Progenitor cell of endocrine pancreas (in vitro differentiated cells): ENCODE results near the gene TPRX1. TPM values are rescaled to one million over a fixed set of nuclear protein-coding genes. Genes with fewer than 3 reads are reported as not detected.
"Not testable (repeated sequence)": the region's sequence is repeated elsewhere in the genome, so short reads cannot be mapped to it uniquely, and the experiment has no call there.

Source experiments
- DNase-seq: peaks from one replicate; pipeline ENCODE4 v3.0.0; 2021; ENCODE audit warnings: low spot score; ENCODE audit not compliant: unreplicated experiment
- H3K27ac Mint-ChIP-seq: 2 replicates; pipeline ENCODE4 v1.8.0; 2021; ENCODE audit warnings: mild to moderate bottlenecking, moderate library complexity, mixed read lengths
- H3K27me3 Mint-ChIP-seq: 2 replicates; pipeline ENCODE4 v1.8.0; 2021; ENCODE audit warnings: mixed read lengths
- H3K36me3 Mint-ChIP-seq: 2 replicates; pipeline ENCODE4 v1.8.0; 2022; ENCODE audit warnings: mixed read lengths; ENCODE audit not compliant: insufficient read depth
- H3K4me1 Mint-ChIP-seq: 2 replicates; pipeline ENCODE4 v1.8.0; 2021; ENCODE audit warnings: low read depth, mixed read lengths
- H3K4me3 Mint-ChIP-seq: 2 replicates; pipeline ENCODE4 v1.8.0; 2021; ENCODE audit warnings: low read depth, mild to moderate bottlenecking, moderate library complexity, mixed read lengths
- H3K9me3 Mint-ChIP-seq: 2 replicates; pipeline ENCODE4 v1.8.0; 2021; ENCODE audit warnings: low read depth, mixed read lengths
- total RNA-seq: library from RNA; stranded (reverse); gene quantifications from 2 replicates; pipeline ENCODE4 v1.2.1, GENCODE V29; 2021
- TF ChIP-seq, protein P1 (sequence below): fragments of 200-600 bp; sonication (generic); IDR thresholded peaks from one replicate; pipeline ENCODE4 v1.5.0; 2021; ENCODE audit warnings: antibody characterized with exemption, mild to moderate bottlenecking; ENCODE audit not compliant: unreplicated experiment

TPRX1 gene
- total RNA-seq, 1 donor from 2014 or later = not detected

GRCh38 chr19:47776568-47776967, 27.8 kb downstream of the TPRX1 start:
- Mint-ChIP-seq H3K4me1 (peaks cover 38% of the 10 kb centered on the region), H3K27ac (peak overlapping the region; percentile 65)
- DNase-seq = no peak

GRCh38 chr19:47771291-47771690, 33.1 kb downstream of the TPRX1 start:
- peaks cover 32% of the 10 kb centered on the region for H3K4me1 Mint-ChIP-seq
- not testable (repeated sequence) for H3K27me3 Mint-ChIP-seq, H3K36me3 Mint-ChIP-seq, DNase-seq, H3K4me3 Mint-ChIP-seq, H3K9me3 Mint-ChIP-seq
- H3K27ac Mint-ChIP-seq = peak overlapping the region; percentile 95

More at GRCh38 chr19:47776568-47776967, 27.8 kb downstream of the TPRX1 start:
- H3K36me3 Mint-ChIP-seq = peaks cover 9% of the 10 kb centered on the region
- no peaks in the 10 kb centered on the region for H3K27me3 Mint-ChIP-seq
- TF ChIP-seq, protein P1, sequence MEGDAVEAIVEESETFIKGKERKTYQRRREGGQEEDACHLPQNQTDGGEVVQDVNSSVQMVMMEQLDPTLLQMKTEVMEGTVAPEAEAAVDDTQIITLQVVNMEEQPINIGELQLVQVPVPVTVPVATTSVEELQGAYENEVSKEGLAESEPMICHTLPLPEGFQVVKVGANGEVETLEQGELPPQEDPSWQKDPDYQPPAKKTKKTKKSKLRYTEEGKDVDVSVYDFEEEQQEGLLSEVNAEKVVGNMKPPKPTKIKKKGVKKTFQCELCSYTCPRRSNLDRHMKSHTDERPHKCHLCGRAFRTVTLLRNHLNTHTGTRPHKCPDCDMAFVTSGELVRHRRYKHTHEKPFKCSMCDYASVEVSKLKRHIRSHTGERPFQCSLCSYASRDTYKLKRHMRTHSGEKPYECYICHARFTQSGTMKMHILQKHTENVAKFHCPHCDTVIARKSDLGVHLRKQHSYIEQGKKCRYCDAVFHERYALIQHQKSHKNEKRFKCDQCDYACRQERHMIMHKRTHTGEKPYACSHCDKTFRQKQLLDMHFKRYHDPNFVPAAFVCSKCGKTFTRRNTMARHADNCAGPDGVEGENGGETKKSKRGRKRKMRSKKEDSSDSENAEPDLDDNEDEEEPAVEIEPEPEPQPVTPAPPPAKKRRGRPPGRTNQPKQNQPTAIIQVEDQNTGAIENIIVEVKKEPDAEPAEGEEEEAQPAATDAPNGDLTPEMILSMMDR = no peak
- peak overlapping the region; percentile 9 for H3K4me3 Mint-ChIP-seq
- no peaks in the 10 kb centered on the region for H3K9me3 Mint-ChIP-seq

DNA sequence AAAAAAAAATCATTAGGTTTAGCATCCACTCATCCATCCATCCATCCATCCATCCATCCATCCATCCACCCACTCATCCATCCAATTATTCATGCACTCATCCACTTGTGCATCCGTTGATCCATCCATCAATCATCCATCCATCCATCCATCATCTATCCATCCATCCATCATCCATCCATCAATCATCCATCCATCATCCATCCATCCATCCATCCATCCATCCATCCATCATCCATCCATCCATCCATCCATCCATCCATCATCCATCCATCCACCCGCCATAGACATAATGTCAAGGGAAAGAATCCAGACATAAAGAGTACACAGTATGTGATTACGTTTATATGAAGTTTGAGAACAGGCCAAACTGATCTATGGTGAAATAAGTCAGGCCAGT, 34.8 kb downstream of the TPRX1 start:
- H3K4me3 Mint-ChIP-seq = no peak overlapping the region
- peaks cover 2% of the 10 kb centered on the region for H3K9me3 Mint-ChIP-seq
- peaks cover 32% of the 10 kb centered on the region for H3K4me1 Mint-ChIP-seq
- TF ChIP-seq, protein P1 = no peak
- no peaks in the 10 kb centered on the region for H3K27me3 Mint-ChIP-seq
- DNase-seq = no peak
- H3K36me3 Mint-ChIP-seq = no peaks in the 10 kb centered on the region
- H3K27ac Mint-ChIP-seq = peak overlapping the region; percentile 84

- H3K4me1 Mint-ChIP-seq = peaks cover 25% of the 10 kb centered on the region
- TF ChIP-seq, protein P1 = no peak
- H3K36me3 Mint-ChIP-seq = no peaks in the 10 kb centered on the region
- peaks cover 2% of the 10 kb centered on the region for H3K9me3 Mint-ChIP-seq
- peak overlapping the region; percentile 28 for H3K27ac Mint-ChIP-seq
- H3K27me3 Mint-ChIP-seq = no peaks in the 10 kb centered on the region
- DNase-seq = no peak
- H3K4me3 Mint-ChIP-seq = no peak overlapping the region
These were observed 35.7 kb downstream of the TPRX1 start for GRCh38 chr19:47768604-47769003.

GRCh38 chr19:47767349-47767748, 37.0 kb downstream of the TPRX1 start:
- TF ChIP-seq, protein P1 = no peak
- no peaks in the 10 kb centered on the region for H3K36me3 Mint-ChIP-seq
- no peak overlapping the region for H3K4me3 Mint-ChIP-seq
- H3K27ac Mint-ChIP-seq = no peak overlapping the region
- H3K27me3 Mint-ChIP-seq = no peaks in the 10 kb centered on the region
- DNase-seq = no peak
- H3K9me3 Mint-ChIP-seq = peaks cover 2% of the 10 kb centered on the region
- H3K4me1 Mint-ChIP-seq = peaks cover 26% of the 10 kb centered on the region

- peaks cover 2% of the 10 kb centered on the region for H3K9me3 Mint-ChIP-seq
- H3K27me3 Mint-ChIP-seq = no peaks in the 10 kb centered on the region
- TF ChIP-seq, protein P1 = no peak
- DNase-seq = no peak
- no peak overlapping the region for H3K27ac Mint-ChIP-seq
- H3K4me1 Mint-ChIP-seq = peaks cover 26% of the 10 kb centered on the region
- H3K36me3 Mint-ChIP-seq = no peaks in the 10 kb centered on the region
- H3K4me3 Mint-ChIP-seq = no peak overlapping the region
These were observed 37.7 kb downstream of the TPRX1 start for GRCh38 chr19:47766670-47767069.
